Dedifferentiated amniotic fluid mesenchymal stem cell (primary cell): Measurements from ENCODE around the gene PLCL1.

ENCODE experiments used
- DNase-seq: peaks from one replicate; pipeline ENCODE4 v3.0.0-alpha.2; 2016; ENCODE audit errors: extremely low spot score

PLCL1 gene

DNA sequence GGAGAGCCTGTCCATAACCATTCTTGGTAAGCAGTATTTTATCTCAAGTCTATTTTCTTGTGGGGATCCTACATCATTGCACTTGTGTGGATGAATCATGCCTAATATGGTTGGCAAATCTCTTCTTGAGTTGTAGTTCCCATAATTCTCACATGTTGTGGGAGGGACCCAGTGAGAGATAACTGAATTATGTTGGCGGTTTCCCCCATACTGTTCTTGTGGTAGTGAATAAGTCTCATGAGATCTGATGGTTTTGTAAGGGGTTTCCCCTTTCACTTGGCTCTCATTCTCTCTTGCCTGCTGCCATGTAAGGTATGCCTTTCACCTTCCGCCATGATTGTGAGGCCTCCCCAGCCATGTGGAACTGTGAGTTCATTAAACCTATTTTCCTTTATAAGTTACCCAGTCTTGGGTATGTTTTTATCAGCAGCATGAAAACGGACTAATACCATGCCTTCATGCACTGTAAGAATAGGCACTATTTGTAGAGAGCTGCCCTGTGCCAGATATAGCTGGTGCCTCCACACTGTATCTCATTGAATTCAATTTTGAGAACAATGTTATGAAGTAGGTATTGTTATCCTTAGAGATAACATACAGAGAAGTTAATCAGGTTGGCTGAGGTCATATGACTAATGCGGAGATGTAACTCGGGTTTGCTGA is 148.3 kb downstream of the PLCL1 start:
- DNase-seq, result no peak

DNA sequence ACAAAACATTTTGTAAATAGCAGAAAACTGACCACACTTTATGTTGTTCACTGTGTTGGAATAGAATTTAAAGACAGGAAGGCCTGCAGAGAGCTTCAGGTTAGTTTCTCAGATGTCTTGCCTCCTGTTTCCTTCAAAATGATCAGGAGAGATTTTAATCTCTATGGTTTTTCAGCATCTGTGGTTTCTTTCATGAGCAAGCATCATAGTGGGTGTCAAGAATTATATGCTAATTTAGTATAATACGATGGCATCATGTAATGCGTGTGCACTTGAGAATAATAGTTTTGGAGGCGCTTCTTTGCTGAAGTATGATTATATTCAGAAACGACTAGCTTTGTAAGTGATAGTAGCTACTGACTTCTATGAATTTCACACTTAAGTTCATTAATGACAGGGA is 149.9 kb downstream of the PLCL1 start:
- no peak for DNase-seq

GRCh38 chr2:197958592-197959150 is 154.3 kb downstream of the PLCL1 start:
- DNase-seq, result no peak

DNA sequence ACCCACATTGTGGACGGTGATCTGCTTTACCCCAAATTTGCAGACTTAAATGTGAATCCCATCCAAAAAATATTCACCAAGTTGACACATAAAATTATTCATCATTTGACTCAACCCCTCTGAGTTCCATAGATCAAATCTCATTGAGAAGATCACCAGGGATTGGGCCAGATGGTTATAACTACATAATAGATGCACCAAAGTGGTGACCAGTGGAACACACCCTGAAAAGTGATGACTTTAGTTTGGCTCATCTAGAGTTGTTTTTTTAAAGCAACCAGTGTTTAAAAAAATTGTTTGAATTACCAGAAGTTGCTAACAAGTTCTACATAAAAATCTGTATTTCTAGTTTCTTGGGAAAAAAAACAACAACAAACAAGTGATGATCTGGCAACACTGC is 155.0 kb downstream of the PLCL1 start:
- DNase-seq, result no peak

DNA sequence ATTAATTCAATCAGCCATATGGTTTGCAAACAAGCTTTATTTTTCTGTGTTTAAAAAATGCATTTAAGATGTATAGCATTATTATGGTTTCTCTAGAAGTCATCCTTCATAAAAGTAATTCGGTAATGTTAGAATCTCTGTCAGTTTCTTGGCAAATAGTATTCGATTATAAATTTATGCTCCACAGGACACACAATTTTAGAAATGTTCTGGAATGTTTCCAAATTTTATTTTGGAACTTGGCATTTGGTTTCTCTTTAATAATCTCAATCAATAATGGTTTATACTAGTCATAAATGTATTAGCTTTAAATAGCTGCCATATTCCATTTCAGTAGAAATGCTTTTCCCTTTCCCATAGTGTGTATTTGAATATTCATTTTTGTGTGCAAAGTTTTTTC is 156.4 kb downstream of the PLCL1 start:
- DNase-seq, result no peak

DNA sequence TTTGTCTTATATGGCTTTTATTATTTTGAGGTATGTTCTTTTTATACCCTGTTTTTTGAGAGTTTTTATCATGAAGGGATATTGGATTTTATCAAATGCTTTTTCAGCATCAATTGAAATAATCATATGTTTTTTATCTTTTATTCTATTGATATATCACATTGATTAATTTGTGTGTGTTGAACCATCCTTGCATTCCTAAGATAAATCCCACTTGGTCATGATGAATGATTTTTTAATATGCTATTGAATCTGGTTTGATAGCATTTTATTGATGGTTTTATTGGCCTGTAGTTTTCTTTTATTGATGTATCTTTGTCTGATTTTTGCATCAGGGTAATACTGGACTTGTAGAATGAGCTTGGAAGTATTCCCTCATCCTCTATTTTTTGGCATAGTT is 160.3 kb downstream of the PLCL1 start:
- DNase-seq, result no peak

DNA sequence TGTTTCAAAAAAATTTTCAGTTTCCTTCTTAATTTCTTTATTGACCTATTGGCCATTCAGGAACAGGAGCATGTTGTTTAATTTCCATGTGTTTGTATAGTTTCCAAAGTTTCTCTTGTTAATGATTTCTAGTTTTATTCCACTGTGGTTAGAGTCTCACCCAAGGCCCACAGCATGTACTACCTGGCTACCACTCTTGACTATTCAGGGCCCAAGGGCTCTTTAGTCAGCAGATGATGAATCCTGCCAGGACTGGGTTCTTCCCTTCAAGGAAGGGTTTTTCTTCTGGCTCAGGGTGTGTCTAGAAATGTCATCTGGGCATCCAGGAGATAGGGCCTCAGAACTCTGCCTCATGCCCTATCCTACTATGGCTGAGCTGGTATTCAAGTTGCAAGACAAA is 161.4 kb downstream of the PLCL1 start:
- DNase-seq, result no peak

GRCh38 chr2:197969391-197969893 is 165.0 kb downstream of the PLCL1 start:
- no peak for DNase-seq

GRCh38 chr2:197972061-197972460 is 167.7 kb downstream of the PLCL1 start:
- DNase-seq, result peak; percentile 90

DNA sequence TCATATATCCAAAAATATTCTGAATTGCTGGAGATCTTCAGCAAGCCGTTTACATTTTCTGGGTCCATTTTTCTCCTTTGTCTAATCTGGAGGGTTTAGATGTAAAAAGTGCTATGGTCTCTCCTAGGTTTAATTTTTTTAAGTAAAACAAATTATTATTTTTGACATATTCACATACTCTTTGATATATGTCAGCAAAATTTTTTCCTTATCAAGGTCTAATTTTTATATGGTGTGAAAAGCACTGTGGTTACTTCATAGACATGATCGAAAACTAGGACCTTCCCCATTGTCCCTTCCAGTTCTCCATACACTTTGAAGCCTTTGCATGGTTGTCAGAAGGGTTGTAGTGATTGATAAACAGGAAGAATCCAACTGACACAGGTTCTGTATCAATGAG is 168.2 kb downstream of the PLCL1 start:
- no peak for DNase-seq

- DNase-seq, result no peak
These were observed 169.4 kb downstream of the PLCL1 start for GRCh38 chr2:197973772-197974171.

GRCh38 chr2:197975931-197976519 is 171.6 kb downstream of the PLCL1 start:
- no peak for DNase-seq

DNA sequence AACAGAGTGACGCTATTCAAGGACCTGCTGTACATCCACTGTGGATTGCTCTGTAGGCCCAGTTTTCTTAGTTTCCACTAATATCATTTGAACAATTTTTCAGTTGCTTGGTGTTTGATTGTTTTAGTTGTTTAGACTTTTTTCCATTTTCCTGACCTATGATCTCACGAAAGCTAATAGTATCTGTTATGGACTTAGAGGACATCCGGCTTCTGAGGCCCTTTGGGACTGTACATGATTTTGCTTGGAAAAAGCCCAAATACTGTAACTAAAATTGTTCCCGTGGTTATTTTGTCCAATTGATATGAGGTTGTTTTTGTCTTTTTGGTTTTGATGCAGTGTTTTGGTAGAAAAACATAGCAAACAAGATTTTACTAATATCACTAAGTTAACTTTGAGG is 174.6 kb downstream of the PLCL1 start:
- DNase-seq, result no peak

DNA sequence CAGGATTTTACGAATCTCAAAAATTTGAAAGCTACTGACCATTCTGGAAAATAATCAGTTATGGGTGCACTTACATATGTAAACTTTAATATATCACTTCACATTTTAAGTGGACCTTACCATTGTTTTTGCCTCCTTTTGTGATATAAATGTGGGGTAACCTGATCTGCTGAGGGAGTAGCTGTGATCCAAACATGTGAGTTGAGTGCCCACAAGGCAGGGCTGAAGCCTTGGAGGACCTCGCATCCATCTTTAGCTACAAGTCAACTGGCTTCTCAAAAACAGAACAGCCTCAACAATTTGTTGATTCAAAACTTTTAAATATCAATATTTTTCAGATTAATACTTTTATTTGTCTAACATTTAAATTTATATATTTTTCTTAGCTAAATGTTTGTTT is 178.2 kb downstream of the PLCL1 start:
- DNase-seq, result no peak

GRCh38 chr2:197985029-197985638 is 180.7 kb downstream of the PLCL1 start:
- no peak for DNase-seq

GRCh38 chr2:197986977-197987376 is 182.6 kb downstream of the PLCL1 start:
- DNase-seq, result no peak

DNA sequence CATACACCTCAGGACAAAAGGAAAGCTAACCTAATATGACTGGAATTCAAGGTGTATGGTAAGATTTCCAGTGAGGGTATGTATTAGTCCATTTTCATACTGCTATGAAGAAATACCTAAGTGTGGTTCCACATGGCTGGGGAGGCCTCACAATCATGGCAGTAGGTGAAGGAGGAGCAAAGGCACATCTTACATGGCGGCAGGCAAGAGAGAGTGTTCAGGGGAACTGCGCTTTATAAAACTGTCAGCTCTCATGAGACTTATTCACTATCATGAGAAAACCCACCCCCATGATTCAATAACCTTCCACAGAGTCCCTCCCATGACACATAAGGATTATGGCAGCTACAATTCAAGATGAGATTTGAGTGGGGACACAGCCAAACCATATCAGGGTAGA is 186.0 kb downstream of the PLCL1 start:
- DNase-seq, result no peak

GRCh38 chr2:197992482-197993133 is 188.2 kb downstream of the PLCL1 start:
- DNase-seq, result no peak

DNA sequence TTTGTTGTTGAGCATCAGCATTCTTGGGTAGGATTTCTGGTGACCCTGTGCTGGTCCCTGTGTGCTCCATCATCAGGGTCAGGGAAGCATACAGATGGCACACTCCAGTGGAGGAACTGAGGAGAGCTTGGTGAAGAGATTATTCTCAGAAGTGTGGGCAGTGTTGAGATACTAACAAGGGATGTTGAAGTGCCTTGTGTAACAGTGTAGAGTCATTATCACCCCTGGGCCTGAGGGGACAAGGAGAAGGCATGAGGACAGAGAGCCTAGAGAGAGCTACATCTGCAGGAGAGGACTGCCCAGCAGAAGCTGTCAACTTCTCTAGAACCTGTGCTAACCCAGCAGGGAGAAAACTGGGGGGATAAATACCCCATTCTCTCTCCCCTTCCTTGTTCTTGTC is 189.0 kb downstream of the PLCL1 start:
- no peak for DNase-seq

DNA sequence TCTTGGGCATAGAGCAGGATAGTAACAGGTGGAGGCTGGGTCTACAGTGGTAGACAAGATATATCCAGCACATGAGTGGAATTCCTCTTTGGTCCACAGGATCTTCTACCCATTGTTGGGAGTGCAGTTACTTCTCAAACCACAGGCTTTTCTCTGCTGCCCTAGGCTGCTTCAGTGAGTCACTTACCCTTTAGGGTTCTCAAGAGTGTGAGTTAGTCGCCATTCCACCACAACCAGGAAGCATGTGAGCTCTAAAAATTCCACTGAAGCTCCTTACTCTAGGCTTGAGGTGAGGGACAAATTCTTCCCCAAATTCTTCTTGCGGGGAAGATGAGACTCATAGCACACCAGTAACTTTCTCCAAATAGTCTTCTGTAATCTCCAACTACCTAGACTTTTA is 189.4 kb downstream of the PLCL1 start:
- no peak for DNase-seq

GRCh38 chr2:197994751-197995150 is 190.4 kb downstream of the PLCL1 start:
- DNase-seq, result no peak

- DNase-seq, result no peak
These were observed 192.2 kb downstream of the PLCL1 start for GRCh38 chr2:197996583-197996982.
